ENCODE results near the gene TENM4.

The TENM4 gene

GRCh38 chr11:78938036-78938435 lies 502.8 kb downstream of the TENM4 start:
- H2AFZ ChIP-seq (ENCODE audit: low read depth, low read length) = no peak overlapping the region
- H3K36me3 ChIP-seq (ENCODE audit: insufficient read depth, low read length) = no peaks in the 10 kb centered on the region
- H3K4me2 ChIP-seq (ENCODE audit: insufficient read depth, low read length) = no peak overlapping the region
- H4K20me1 ChIP-seq (ENCODE audit: insufficient read depth, low read length) = no peaks in the 10 kb centered on the region
- H3K27ac ChIP-seq (ENCODE audit: low read length) = no peak overlapping the region
- H3K27me3 ChIP-seq (ENCODE audit: insufficient read depth, low read length, poor library complexity) = peaks cover 12% of the 10 kb centered on the region
- no peaks in the 10 kb centered on the region for H3K9me3 ChIP-seq (ENCODE audit: insufficient read depth, low read length, severe bottlenecking)
- DNase-seq (no peak), ATAC-seq (ENCODE audit: insufficient read depth, low read depth) (no peak)
- TF ChIP-seq CTCF (IDR thresholded peaks at IDR 0.05; ENCODE audit: borderline replicate concordance, extremely low read depth, low read length, poor library complexity, severe bottlenecking) (no peak), EZH2 (IDR thresholded peaks at IDR 0.05; ENCODE audit: borderline replicate concordance, low read depth, low read length, severe bottlenecking) (no peak)
- no peaks in the 10 kb centered on the region for H3K79me2 ChIP-seq (ENCODE audit: insufficient read depth, low read length)
- H3K4me3 ChIP-seq (ENCODE audit: low read depth in 1 of 2, low read length in 2 of 2) = no peak overlapping the region
- no peak overlapping the region for H3K9ac ChIP-seq (ENCODE audit: low read depth, low read length)
- H3K4me1 ChIP-seq (ENCODE audit: insufficient read depth, low read length) = no peaks in the 10 kb centered on the region

- Histone ChIP-seq H3K9me3 (ENCODE audit: insufficient read depth, low read length, severe bottlenecking) (no peaks in the 10 kb centered on the region), H2AFZ (ENCODE audit: low read depth, low read length) (no peak overlapping the region), H3K4me2 (ENCODE audit: insufficient read depth, low read length) (no peak overlapping the region), H3K4me1 (ENCODE audit: insufficient read depth, low read length) (no peaks in the 10 kb centered on the region), H3K9ac (ENCODE audit: low read depth, low read length) (no peak overlapping the region), H3K79me2 (ENCODE audit: insufficient read depth, low read length) (no peaks in the 10 kb centered on the region), H3K4me3 (ENCODE audit: low read depth in 1 of 2, low read length in 2 of 2) (no peak overlapping the region), H3K27me3 (ENCODE audit: insufficient read depth, low read length, poor library complexity) (peaks cover 12% of the 10 kb centered on the region), H4K20me1 (ENCODE audit: insufficient read depth, low read length) (no peaks in the 10 kb centered on the region), H3K27ac (ENCODE audit: low read length) (no peak overlapping the region), H3K36me3 (ENCODE audit: insufficient read depth, low read length) (no peaks in the 10 kb centered on the region)
- ATAC-seq (ENCODE audit: insufficient read depth, low read depth) (0 out of 3 replicates have a peak, but pooled peaks have one; percentile 31), DNase-seq (no peak)
- TF ChIP-seq EZH2 (IDR thresholded peaks at IDR 0.05; ENCODE audit: borderline replicate concordance, low read depth, low read length, severe bottlenecking) = no peak
- TF ChIP-seq CTCF (IDR thresholded peaks at IDR 0.05; ENCODE audit: borderline replicate concordance, extremely low read depth, low read length, poor library complexity, severe bottlenecking) = no peak
Observed at GRCh38 chr11:78935398-78936068, 505.3 kb downstream of the TENM4 start.

- H4K20me1 ChIP-seq (ENCODE audit: insufficient read depth, low read length) = no peaks in the 10 kb centered on the region; the same call in 1 of the 2 replicates
- H3K9me3 ChIP-seq (ENCODE audit: insufficient read depth, low read length, severe bottlenecking) = no peaks in the 10 kb centered on the region
- H3K9ac ChIP-seq (ENCODE audit: low read depth, low read length) = no peak overlapping the region
- TF ChIP-seq CTCF (IDR thresholded peaks at IDR 0.05; ENCODE audit: borderline replicate concordance, extremely low read depth, low read length, poor library complexity, severe bottlenecking) (no peak), EZH2 (IDR thresholded peaks at IDR 0.05; ENCODE audit: borderline replicate concordance, low read depth, low read length, severe bottlenecking) (no peak)
- H3K4me3 ChIP-seq (ENCODE audit: low read depth in 1 of 2, low read length in 2 of 2) = no peak overlapping the region
- H3K79me2 ChIP-seq (ENCODE audit: insufficient read depth, low read length) = no peaks in the 10 kb centered on the region
- ATAC-seq (ENCODE audit: insufficient read depth, low read depth) (no peak), DNase-seq (no peak)
- no peaks in the 10 kb centered on the region for H3K36me3 ChIP-seq (ENCODE audit: insufficient read depth, low read length)
- no peak overlapping the region for H3K4me2 ChIP-seq (ENCODE audit: insufficient read depth, low read length)
- H3K27me3 ChIP-seq (ENCODE audit: insufficient read depth, low read length, poor library complexity) = peaks cover 17% of the 10 kb centered on the region
- H3K27ac ChIP-seq (ENCODE audit: low read length) = no peak overlapping the region
- no peaks in the 10 kb centered on the region for H3K4me1 ChIP-seq (ENCODE audit: insufficient read depth, low read length)
- H2AFZ ChIP-seq (ENCODE audit: low read depth, low read length) = no peak overlapping the region
Observed at GRCh38 chr11:78933350-78933749, 507.5 kb downstream of the TENM4 start.

Measured in DND-41 (cell line).